Vagina (tissue), 2 donors: Measurements from ENCODE around the gene SAFB2. TPM values are rescaled to one million over a fixed set of nuclear protein-coding genes. Genes with fewer than 3 reads are reported as not detected.

Experiments used
- DNase-seq, 2 donors: peaks; one replicate each; pipeline ENCODE4 v3.0.0-alpha.2; 2017; ENCODE audit errors: extremely low spot score in 2 of 2
- H3K27ac ChIP-seq: fragments of 200-600 bp; sonication (generic); one replicate; pipeline ENCODE4 v1.5.1; 2019
- H3K27me3 ChIP-seq: fragments of 200-600 bp; sonication (generic); one replicate; pipeline ENCODE4 v1.5.1; 2019
- H3K36me3 ChIP-seq, 2 donors: fragments of 200-600 bp; sonication (generic); one replicate each; pipeline ENCODE4 v1.5.1; 2017 to 2019
- H3K4me1 ChIP-seq: fragments of 200-600 bp; sonication (generic); one replicate; pipeline ENCODE4 v1.5.1; 2019
- H3K4me3 ChIP-seq, 2 donors: fragments of 200-600 bp; sonication (generic); 1 replicate in 1 of 2; 2 replicates in 1 of 2; pipeline ENCODE4 v1.5.1; 2016 to 2019
- H3K9me3 ChIP-seq: fragments of 200-600 bp; sonication (generic); one replicate; pipeline ENCODE4 v1.5.1; 2019
- CTCF ChIP-seq, 3 experiments: fragments of 450-650 bp in 2 of 3; fragments of 200-600 bp in 1 of 3; sonication (generic) in 1 of 3; IDR thresholded peaks; one replicate each; pipeline ENCODE4 v1.5.1; 2017 to 2019; ENCODE audit warnings: antibody characterized with exemption in 3 of 3, mild to moderate bottlenecking in 2 of 3, moderate library complexity in 2 of 3
- POLR2A ChIP-seq, 2 donors: fragments of 450-650 bp; IDR thresholded peaks; one replicate each; pipeline ENCODE4 v1.6.1; 2017; ENCODE audit warnings: antibody characterized with exemption in 2 of 2, mild to moderate bottlenecking in 2 of 2, moderate library complexity in 2 of 2
- POLR2AphosphoS5 ChIP-seq, 2 donors: sonication (generic); formaldehyde crosslinking; IDR thresholded peaks; one replicate each; pipeline ENCODE4 v1.9.0; 2017; ENCODE audit warnings: antibody characterized with exemption in 2 of 2, mild to moderate bottlenecking in 2 of 2, low read depth in 1 of 2; ENCODE audit not compliant: insufficient read depth in 1 of 2
- intact Hi-C: fragments of 100-400 bp; cut with DNase I; formaldehyde crosslinking; loops from one replicate; pipeline ENCODE4 v1.15.1; 2023
- total RNA-seq: library from RNA; depleted of rRNA; stranded (reverse); fragments of >200 nt; gene quantifications from one replicate; pipeline ENCODE4 v1.2.3, GENCODE V29; 2016

The SAFB2 gene
- total RNA-seq, 1 donor from 2014 or later: 85.4 TPM

- DNase-seq: peak in 1 of 2 donors; percentile 89
- H3K27me3 ChIP-seq: no peaks in the 10 kb centered on the region
- intact Hi-C loops: loop anchor here (5.0 kb wide), 1 partner anchor 66 kb away; no protein-coding TSS in a partner anchor
- H3K27ac ChIP-seq: peak overlapping the region; percentile 94
- H3K4me3 ChIP-seq: peak overlapping the region; percentile 96
- no peaks in the 10 kb centered on the region for H3K9me3 ChIP-seq
- peaks cover 0 to 30% of the 10 kb centered on the region in 2 donors for H3K36me3 ChIP-seq
- H3K4me1 ChIP-seq: peaks cover 74% of the 10 kb centered on the region
- TF ChIP-seq POLR2AphosphoS5 (IDR thresholded peaks at IDR 0.05; ENCODE audit: insufficient read depth in 1 of 2, low read depth in 1 of 2): no peak
- no peak for TF ChIP-seq POLR2A (IDR thresholded peaks at IDR 0.05)
- no peak for TF ChIP-seq CTCF (IDR thresholded peaks at IDR 0.05)
Measured at GRCh38 chr19:5621311-5621944, 1.1 kb downstream of the SAFB2 start.

- Histone ChIP-seq H3K9me3 (no peaks in the 10 kb centered on the region), H3K4me1 (peaks cover 59% of the 10 kb centered on the region), H3K27me3 (no peaks in the 10 kb centered on the region), H3K36me3 (peaks cover 0 to 37% of the 10 kb centered on the region in 2 donors), H3K27ac (no peak overlapping the region), H3K4me3 (no peak overlapping the region)
- intact Hi-C loops: loop anchor here (5.0 kb wide), 1 partner anchor 67 kb away; no protein-coding TSS in a partner anchor
- TF ChIP-seq POLR2AphosphoS5 (IDR thresholded peaks at IDR 0.05; ENCODE audit: insufficient read depth in 1 of 2, low read depth in 1 of 2) (no peak), CTCF (IDR thresholded peaks at IDR 0.05) (no peak), POLR2A (IDR thresholded peaks at IDR 0.05) (no peak)
- DNase-seq: no peak
Measured at GRCh38 chr19:5619946-5620345, 2.6 kb downstream of the SAFB2 start.

- no peak for DNase-seq
- no peak for TF ChIP-seq POLR2AphosphoS5 (IDR thresholded peaks at IDR 0.05; ENCODE audit: insufficient read depth in 1 of 2, low read depth in 1 of 2)
- no peak for TF ChIP-seq POLR2A (IDR thresholded peaks at IDR 0.05)
- TF ChIP-seq CTCF (IDR thresholded peaks at IDR 0.05): no peak
- no peaks in the 10 kb centered on the region for H3K9me3 ChIP-seq
- H3K27me3 ChIP-seq: no peaks in the 10 kb centered on the region
- intact Hi-C loops: no loop called here
- no peak overlapping the region for H3K4me3 ChIP-seq
- H3K27ac ChIP-seq: no peak overlapping the region
- peaks cover 51% of the 10 kb centered on the region for H3K4me1 ChIP-seq
- H3K36me3 ChIP-seq: peaks cover 0 to 51% of the 10 kb centered on the region in 2 donors
Measured at GRCh38 chr19:5618591-5618990, 4.0 kb downstream of the SAFB2 start.

- TF ChIP-seq POLR2A (IDR thresholded peaks at IDR 0.05) (no peak), CTCF (IDR thresholded peaks at IDR 0.05) (no peak), POLR2AphosphoS5 (IDR thresholded peaks at IDR 0.05; ENCODE audit: insufficient read depth in 1 of 2, low read depth in 1 of 2) (no peak)
- H3K36me3 ChIP-seq: peaks cover 0 to 66% of the 10 kb centered on the region in 2 donors
Measured at GRCh38 chr19:5617080-5617479, 5.5 kb downstream of the SAFB2 start.

GRCh38 chr19:5615756-5616327, 6.7 kb downstream of the SAFB2 start:
- no peak for TF ChIP-seq POLR2AphosphoS5 (IDR thresholded peaks at IDR 0.05; ENCODE audit: insufficient read depth in 1 of 2, low read depth in 1 of 2)
- no peak for TF ChIP-seq CTCF (IDR thresholded peaks at IDR 0.05)
- TF ChIP-seq POLR2A (IDR thresholded peaks at IDR 0.05): no peak

More at GRCh38 chr19:5617080-5617479, 5.5 kb downstream of the SAFB2 start:
- Histone ChIP-seq H3K4me3 (no peak overlapping the region), H3K4me1 (peaks cover 51% of the 10 kb centered on the region), H3K27me3 (no peaks in the 10 kb centered on the region), H3K9me3 (no peaks in the 10 kb centered on the region), H3K27ac (no peak overlapping the region)
- no peak for DNase-seq
- intact Hi-C loops: no loop called here

More at GRCh38 chr19:5615756-5616327, 6.7 kb downstream of the SAFB2 start:
- Histone ChIP-seq H3K27me3 (no peaks in the 10 kb centered on the region), H3K36me3 (peaks cover 0 to 71% of the 10 kb centered on the region in 2 donors), H3K9me3 (no peaks in the 10 kb centered on the region), H3K4me1 (peaks cover 39% of the 10 kb centered on the region), H3K4me3 (no peak overlapping the region), H3K27ac (no peak overlapping the region)
- no peak for DNase-seq
- intact Hi-C loops: no loop called here
